DOHH2 (cell line): ENCODE data around the gene PRRC2C.

Experiments
- H3F3A ChIP-seq: fragments of 200-600 bp; sonication (generic), shearing (Covaris generic); 2 replicates; pipeline ENCODE4 v1.6.0; 2016; ENCODE audit warnings: antibody characterized with exemption, mild to moderate bottlenecking; ENCODE audit not compliant: control insufficient read depth, insufficient read depth
- H3K27ac ChIP-seq: fragments of 200-600 bp; sonication (generic); 2 replicates; pipeline ENCODE4 v1.5.1; 2014; ENCODE audit warnings: low read depth, mild to moderate bottlenecking, low read length, moderate library complexity
- H3K27me3 ChIP-seq: fragments of 200-600 bp; sonication (generic); 2 replicates; pipeline ENCODE4 v1.6.1; 2014; ENCODE audit warnings: mild to moderate bottlenecking, low read length, mixed read lengths; ENCODE audit not compliant: control insufficient read depth
- H3K36me3 ChIP-seq: fragments of 200-600 bp; sonication (generic); 2 replicates; pipeline ENCODE4 v1.6.1; 2014; ENCODE audit warnings: mild to moderate bottlenecking, low read length, moderate library complexity, mixed read lengths; ENCODE audit not compliant: control insufficient read depth
- H3K4me1 ChIP-seq: fragments of 200-600 bp; sonication (generic); 2 replicates; pipeline ENCODE4 v1.6.1; 2014; ENCODE audit warnings: mild to moderate bottlenecking, low read length, mixed read lengths; ENCODE audit not compliant: control insufficient read depth
- H3K4me2 ChIP-seq: fragments of 200-600 bp; sonication (generic); 2 replicates; pipeline ENCODE4 v1.6.0; 2014; ENCODE audit warnings: mild to moderate bottlenecking, low read length, moderate library complexity
- H3K4me3 ChIP-seq: fragments of 200-600 bp; sonication (generic); 2 replicates; pipeline ENCODE4 v1.5.1; 2014; ENCODE audit warnings: mild to moderate bottlenecking, low read length, mixed read lengths
- H3K79me2 ChIP-seq: fragments of 200-600 bp; sonication (generic); 2 replicates; pipeline ENCODE4 v1.6.1; 2014; ENCODE audit warnings: mild to moderate bottlenecking, low read length, mixed read lengths; ENCODE audit not compliant: control insufficient read depth
- H3K9me2 ChIP-seq: fragments of 200-600 bp; sonication (generic); replicated peaks from 2 replicates; pipeline ENCODE4 v1.6.1; 2014; ENCODE audit warnings: mild to moderate bottlenecking, low read length, mixed read lengths; ENCODE audit not compliant: control insufficient read depth
- H3K9me3 ChIP-seq: fragments of 200-600 bp; sonication (generic); 2 replicates; pipeline ENCODE4 v1.6.1; 2014; ENCODE audit warnings: antibody characterized with exemption, low read length, mixed read lengths; ENCODE audit not compliant: control insufficient read depth, insufficient read depth
- H4K20me1 ChIP-seq: fragments of 200-600 bp; sonication (generic); 2 replicates; pipeline ENCODE4 v1.6.0; 2014; ENCODE audit warnings: low read depth, mild to moderate bottlenecking, antibody characterized with exemption, low read length, moderate library complexity; ENCODE audit not compliant: control insufficient read depth, insufficient read depth
- CTCF ChIP-seq: fragments of 200-600 bp; sonication (generic); IDR thresholded peaks from one replicate; pipeline ENCODE4 v1.5.1; 2014; ENCODE audit warnings: antibody characterized with exemption, mild to moderate bottlenecking, low read depth, low read length; ENCODE audit not compliant: poor library complexity, severe bottlenecking
- EZH2phosphoT487 ChIP-seq: fragments of 200-600 bp; sonication (generic); IDR thresholded peaks from 2 replicates; pipeline ENCODE4 v1.6.1; 2017; ENCODE audit warnings: borderline replicate concordance, mild to moderate bottlenecking, antibody characterized with exemption, low read length, moderate library complexity, mixed read lengths

Gene PRRC2C

GRCh38 chr1:171627020-171627419 is 141.7 kb downstream of the PRRC2C start:
- no peaks in the 10 kb centered on the region for H3K79me2 ChIP-seq
- no peaks in the 10 kb centered on the region for H3K9me3 ChIP-seq
- no peaks in the 10 kb centered on the region for H4K20me1 ChIP-seq
- no peaks in the 10 kb centered on the region for H3K36me3 ChIP-seq
- H3K4me2 ChIP-seq: no peak overlapping the region
- no peak overlapping the region for H3K4me3 ChIP-seq
- H3K27ac ChIP-seq: no peak overlapping the region
- H3K4me1 ChIP-seq: no peaks in the 10 kb centered on the region
- TF ChIP-seq EZH2phosphoT487 (no peak), CTCF (no peak)
- no peaks in the 10 kb centered on the region for H3K9me2 ChIP-seq
- H3F3A ChIP-seq: no peaks in the 10 kb centered on the region
- no peaks in the 10 kb centered on the region; the same call in 1 of the 2 replicates for H3K27me3 ChIP-seq

GRCh38 chr1:171628225-171628624 is 142.9 kb downstream of the PRRC2C start:
- TF ChIP-seq EZH2phosphoT487 (no peak), CTCF (no peak)
- H3K9me2 ChIP-seq: no peaks in the 10 kb centered on the region
- H3K4me1 ChIP-seq: no peaks in the 10 kb centered on the region
- H3K36me3 ChIP-seq: no peaks in the 10 kb centered on the region
- H3K9me3 ChIP-seq: no peaks in the 10 kb centered on the region
- H3K27ac ChIP-seq: no peak overlapping the region
- no peak overlapping the region for H3K4me3 ChIP-seq
- no peaks in the 10 kb centered on the region; the same call in 1 of the 2 replicates for H3K27me3 ChIP-seq
- no peaks in the 10 kb centered on the region for H4K20me1 ChIP-seq
- H3K4me2 ChIP-seq: no peak overlapping the region
- no peaks in the 10 kb centered on the region for H3F3A ChIP-seq
- H3K79me2 ChIP-seq: no peaks in the 10 kb centered on the region

GRCh38 chr1:171635661-171636060 is 150.3 kb downstream of the PRRC2C start:
- Histone ChIP-seq H3K9me2 (no peaks in the 10 kb centered on the region), H4K20me1 (no peaks in the 10 kb centered on the region), H3F3A (no peaks in the 10 kb centered on the region), H3K9me3 (no peaks in the 10 kb centered on the region), H3K27me3 (no peaks in the 10 kb centered on the region), H3K4me2 (no peak overlapping the region), H3K27ac (no peak overlapping the region), H3K79me2 (no peaks in the 10 kb centered on the region), H3K4me1 (no peaks in the 10 kb centered on the region), H3K4me3 (no peak overlapping the region), H3K36me3 (no peaks in the 10 kb centered on the region)
- TF ChIP-seq CTCF (no peak), EZH2phosphoT487 (no peak)

GRCh38 chr1:171636141-171636540 is 150.8 kb downstream of the PRRC2C start:
- no peak overlapping the region for H3K4me3 ChIP-seq
- H3K36me3 ChIP-seq: no peaks in the 10 kb centered on the region
- H3K27me3 ChIP-seq: no peaks in the 10 kb centered on the region
- no peak overlapping the region for H3K27ac ChIP-seq
- H3K4me2 ChIP-seq: no peak overlapping the region
- H3K9me3 ChIP-seq: no peaks in the 10 kb centered on the region
- H3K4me1 ChIP-seq: no peaks in the 10 kb centered on the region
- no peak for TF ChIP-seq EZH2phosphoT487
- TF ChIP-seq CTCF: no peak
- no peaks in the 10 kb centered on the region for H3K79me2 ChIP-seq
- H4K20me1 ChIP-seq: no peaks in the 10 kb centered on the region
- no peaks in the 10 kb centered on the region for H3F3A ChIP-seq
- no peaks in the 10 kb centered on the region for H3K9me2 ChIP-seq
